GM12891 (cell line): ENCODE data around the gene NDUFS7.

Source experiments
- DNase-seq: peaks from one replicate; pipeline ENCODE4 v3.0.0; 2011; ENCODE audit warnings: low spot score; ENCODE audit not compliant: insufficient read length
- FAIRE-seq: peaks from 2 replicates; lab custom pipeline; 2011; peaks lifted over from hg19 to GRCh38; lab: Jason Lieb, UNC
- PAX5 ChIP-seq: IDR thresholded peaks from 2 replicates; pipeline ENCODE4 v1.6.1; 2011; ENCODE audit warnings: low read length, moderate library complexity, mild to moderate bottlenecking; ENCODE audit not compliant: insufficient read depth, severe bottlenecking
- POLR2A ChIP-seq: IDR thresholded peaks from 2 replicates; pipeline ENCODE4 v1.6.1; 2011; ENCODE audit warnings: low read depth, low read length, control low read depth
- POLR2AphosphoS5 ChIP-seq: IDR thresholded peaks from 2 replicates; pipeline ENCODE4 v1.6.1; 2011; ENCODE audit warnings: low read depth, low read length, control low read depth
- POU2F2 ChIP-seq: IDR thresholded peaks from 2 replicates; pipeline ENCODE4 v1.6.1; 2011; ENCODE audit warnings: low read depth, mild to moderate bottlenecking, control low read depth, low read length, moderate library complexity
- SPI1 ChIP-seq: IDR thresholded peaks from 2 replicates; pipeline ENCODE4 v1.6.1; 2011; ENCODE audit warnings: low read depth, low read length, control low read depth
- TAF1 ChIP-seq: IDR thresholded peaks from 2 replicates; pipeline ENCODE4 v1.6.1; 2011; ENCODE audit warnings: low read depth, low read length, control low read depth

The NDUFS7 gene

GRCh38 chr19:1374250-1374577 is 9.5 kb upstream of the NDUFS7 start:
- FAIRE-seq (no peak), DNase-seq (no peak)
- TF ChIP-seq POU2F2 (no peak), POLR2A (no peak), POLR2AphosphoS5 (no peak), PAX5 (no peak), TAF1 (no peak), SPI1 (no peak)

- FAIRE-seq (no peak), DNase-seq (no peak)
- no peak for TF ChIP-seq TAF1
- no peak for TF ChIP-seq PAX5
- no peak for TF ChIP-seq POLR2AphosphoS5
- no peak for TF ChIP-seq POLR2A
- no peak for TF ChIP-seq SPI1
- TF ChIP-seq POU2F2, result no peak
Measured at GRCh38 chr19:1376415-1376805, 7.3 kb upstream of the NDUFS7 start.

GRCh38 chr19:1377176-1377964 is 6.3 kb upstream of the NDUFS7 start:
- TF ChIP-seq PAX5 (no peak), POLR2A (no peak), POU2F2 (no peak), POLR2AphosphoS5 (no peak), TAF1 (no peak), SPI1 (no peak)
- FAIRE-seq, result no peak
- DNase-seq, result no peak

- TF ChIP-seq SPI1 (no peak), POLR2A (no peak), POU2F2 (no peak), PAX5 (no peak), TAF1 (no peak), POLR2AphosphoS5 (no peak)
- DNase-seq, result no peak
- FAIRE-seq, result no peak
Measured at GRCh38 chr19:1377965-1378785, 5.5 kb upstream of the NDUFS7 start.

- no peak for FAIRE-seq
- DNase-seq, result no peak
- TF ChIP-seq SPI1, result no peak
- no peak for TF ChIP-seq TAF1
- no peak for TF ChIP-seq POLR2A
- TF ChIP-seq PAX5, result no peak
- no peak for TF ChIP-seq POU2F2
- no peak for TF ChIP-seq POLR2AphosphoS5
Measured at GRCh38 chr19:1379126-1379905, 4.4 kb upstream of the NDUFS7 start.

- TF ChIP-seq POLR2A, result no peak
- no peak for FAIRE-seq
Measured at GRCh38 chr19:1379961-1380489, 3.7 kb upstream of the NDUFS7 start.

GRCh38 chr19:1382250-1382649 is 1.5 kb upstream of the NDUFS7 start:
- FAIRE-seq (no peak), DNase-seq (no peak)
- TF ChIP-seq POLR2A, result no peak
- TF ChIP-seq POLR2AphosphoS5, result no peak
- no peak for TF ChIP-seq SPI1
- TF ChIP-seq PAX5, result no peak
- no peak for TF ChIP-seq TAF1
- no peak for TF ChIP-seq POU2F2

More at GRCh38 chr19:1379961-1380489, 3.7 kb upstream of the NDUFS7 start:
- no peak for DNase-seq

GRCh38 chr19:1383017-1383311 is 743 bp upstream of the NDUFS7 start:
- FAIRE-seq (no peak), DNase-seq (no peak)
- TF ChIP-seq POLR2A (no peak), SPI1 (no peak), TAF1 (no peak)

- DNase-seq, result no peak
- peak; percentile 9 for FAIRE-seq
- no peak for TF ChIP-seq POLR2A
- no peak for TF ChIP-seq POU2F2
- TF ChIP-seq POLR2AphosphoS5, result no peak
- no peak for TF ChIP-seq SPI1
- TF ChIP-seq TAF1, result no peak
- no peak for TF ChIP-seq PAX5
Measured at GRCh38 chr19:1384085-1384462, 367 bp downstream of the NDUFS7 start.
